MCF 10A (cell line): ENCODE measurements around the gene PDZRN4. TPM values are rescaled to one million over a fixed set of nuclear protein-coding genes. Genes with fewer than 3 reads are reported as not detected.

ENCODE experiments used
- BruUV-seq: library from RNA; stranded (reverse); fragments of 400-500 nt; replicated peaks from 2 replicates; lab custom pipeline; 2021; lab: Mats Ljungman, UMichigan
- CTCF ChIA-PET: fragments of 300-600 bp; sonication (Branson Sonifier 250); formaldehyde crosslinking; extraction: SDS; loops from one replicate; lab custom pipeline; 2021; ENCODE audit warnings: antibody characterized with exemption, inconsistent platforms; lab: Yijun Ruan, JAX
- POLR2A ChIA-PET: fragments of 300-600, 350-650 bp; sonication (Branson Sonifier 250); formaldehyde crosslinking; extraction: SDS; loops from one replicate; lab custom pipeline; 2020; ENCODE audit warnings: antibody characterized with exemption, inconsistent platforms; lab: Yijun Ruan, JAX
- DNase-seq: peaks from one replicate; pipeline ENCODE4 v3.0.0-alpha.2; 2018; ENCODE audit not compliant: unreplicated experiment
- H3K27ac Mint-ChIP-seq: one replicate; pipeline ENCODE4 v1.8.0; 2022; ENCODE audit warnings: mild to moderate bottlenecking, low read depth, mixed read lengths; ENCODE audit not compliant: unreplicated experiment
- H3K27me3 Mint-ChIP-seq: one replicate; pipeline ENCODE4 v1.8.0; 2022; ENCODE audit warnings: mixed read lengths; ENCODE audit not compliant: insufficient read depth, unreplicated experiment
- H3K36me3 Mint-ChIP-seq: one replicate; pipeline ENCODE4 v1.8.0; 2022; ENCODE audit warnings: mild to moderate bottlenecking, moderate library complexity, mixed read lengths; ENCODE audit not compliant: insufficient read depth, unreplicated experiment
- H3K4me1 Mint-ChIP-seq: one replicate; pipeline ENCODE4 v1.8.0; 2022; ENCODE audit warnings: mixed read lengths; ENCODE audit not compliant: insufficient read depth, unreplicated experiment
- H3K4me3 Mint-ChIP-seq: one replicate; pipeline ENCODE4 v1.8.0; 2022; ENCODE audit warnings: mild to moderate bottlenecking, moderate library complexity, mixed read lengths; ENCODE audit not compliant: unreplicated experiment
- H3K9me3 Mint-ChIP-seq: one replicate; pipeline ENCODE4 v1.8.0; 2022; ENCODE audit warnings: mixed read lengths; ENCODE audit not compliant: unreplicated experiment
- CTCF ChIP-seq: fragments of 200-600 bp; IDR thresholded peaks from one replicate; pipeline ENCODE4 v1.8.0; 2022; ENCODE audit warnings: antibody characterized with exemption, mild to moderate bottlenecking; ENCODE audit not compliant: unreplicated experiment
- intact Hi-C: fragments of 100-400 bp; cut with micrococcal nuclease; formaldehyde crosslinking; loops from 2 replicates; pipeline ENCODE4 v1.14.1; 2022
- total RNA-seq: library from RNA; stranded (reverse); gene quantifications from 2 replicates; pipeline ENCODE4 v1.2.3, GENCODE V29; 2022

Gene PDZRN4
- total RNA-seq, 1 experiment from 2014 or later = not detected

- Mint-ChIP-seq H3K27me3 (peaks cover 27% of the 10 kb centered on the region), H3K4me3 (no peak overlapping the region)
Measured at GRCh38 chr12:41566703-41567102, 378.6 kb downstream of the PDZRN4 start.

GRCh38 chr12:41573445-41573844 lies 385.3 kb downstream of the PDZRN4 start:
- Mint-ChIP-seq H3K27me3 (no peaks in the 10 kb centered on the region), H3K4me1 (no peaks in the 10 kb centered on the region), H3K36me3 (no peaks in the 10 kb centered on the region), H3K4me3 (no peak overlapping the region), H3K9me3 (no peaks in the 10 kb centered on the region), H3K27ac (no peak overlapping the region)
- ChIA-PET POLR2A (no interaction called here), CTCF (no interaction called here)
- BruUV-seq = no TSS peak
- DNase-seq = no peak
- TF ChIP-seq CTCF = no peak
- intact Hi-C loops = no loop called here

More at GRCh38 chr12:41566703-41567102, 378.6 kb downstream of the PDZRN4 start:
- ChIA-PET POLR2A (no interaction called here), CTCF (interaction anchor here (0.7 to 0.9 kb wide), 2 partner anchors 10 to 224 kb away, joined by 3 to 7 read pairs; no protein-coding TSS in a partner anchor)
- Mint-ChIP-seq H3K4me1 (no peaks in the 10 kb centered on the region), H3K9me3 (no peaks in the 10 kb centered on the region), H3K27ac (no peak overlapping the region), H3K36me3 (no peaks in the 10 kb centered on the region)
- no peak for TF ChIP-seq CTCF
- BruUV-seq = no TSS peak
- intact Hi-C loops = loop anchor here (5.0 kb wide), 1 partner anchor 289 kb away; no protein-coding TSS in a partner anchor
- no peak for DNase-seq

GRCh38 chr12:41576925-41577324 lies 388.8 kb downstream of the PDZRN4 start:
- no peak overlapping the region for H3K4me3 Mint-ChIP-seq
- TF ChIP-seq CTCF = no peak
- no peaks in the 10 kb centered on the region for H3K27me3 Mint-ChIP-seq
- no peak for DNase-seq
- no peaks in the 10 kb centered on the region for H3K36me3 Mint-ChIP-seq
- H3K4me1 Mint-ChIP-seq = no peaks in the 10 kb centered on the region
- intact Hi-C loops = no loop called here
- ChIA-PET POLR2A (no interaction called here), CTCF (no interaction called here)
- H3K9me3 Mint-ChIP-seq = no peaks in the 10 kb centered on the region
- H3K27ac Mint-ChIP-seq = no peak overlapping the region
- BruUV-seq = no TSS peak

GRCh38 chr12:41577995-41578394 lies 389.9 kb downstream of the PDZRN4 start:
- Mint-ChIP-seq H3K27ac (no peak overlapping the region), H3K9me3 (no peaks in the 10 kb centered on the region), H3K36me3 (no peaks in the 10 kb centered on the region), H3K4me1 (no peaks in the 10 kb centered on the region), H3K27me3 (peaks cover 8% of the 10 kb centered on the region), H3K4me3 (no peak overlapping the region)
- TF ChIP-seq CTCF = no peak
- CTCF ChIA-PET = no interaction called here
- intact Hi-C loops = no loop called here
- BruUV-seq = no TSS peak
- POLR2A ChIA-PET = no interaction called here
- no peak for DNase-seq
